Heart left ventricle (tissue), 13 donors: ENCODE measurements around the gene ENOX1.

Source experiments
- POLR2A ChIP-seq, 2 donors: fragments of 450-650 bp; IDR thresholded peaks; one replicate each; pipeline ENCODE4 v1.6.1; 2017; ENCODE audit warnings: antibody characterized with exemption in 2 of 2, mild to moderate bottlenecking in 2 of 2, moderate library complexity in 2 of 2
- TF ChIP-seq, protein P1 (sequence below), 12 donors: fragments of 200-600 bp; sonication (generic) in 4 of 12; IDR thresholded peaks; one replicate each; pipeline versions ENCODE4 v1.5.0 to v1.8.0; 2018 to 2022; ENCODE audit warnings: antibody characterized with exemption in 12 of 12, mild to moderate bottlenecking in 5 of 12
- donor health status: ischemic (EF 13 %, LVEDD 7.1; RV severe dilation, severe dysfunction).
- donor health status: DM: no; HTN: yes; CAD: no.
- donor health status: DM: no; HTN: no; CAD: no.
- donor health status: ischemic (EF 25% LVEDD 6.9; RV normal size, moderate dysfunction).
- donor health status: ischemic (EF 25% LVEDD 5.7; RV mildly dilated, moderate dysfunction).
- donor health status: ischemic (EF 35%, LVEDD 5.7; RV mildly dilated, moderate dysfunction).
- donor health status: nonischemic (EF 11% LVEDD 7.7; RV severe dilation, severe dysfunction).
- donor health status: DM: yes; HTN: yes; CAD: no.
- donor health status: PGD.
- donor health status: ischemic (EF 29% LVEDD 5.4; RV normal size, mild dysfunction).
- donor health status: nonischemic (EF 23%, LVEDD 6.1; RV moderate dilation, normal function).

GRCh38 chr13:43514311-43514710, 272.5 kb downstream of the ENOX1 start:
- TF ChIP-seq, protein P1, sequence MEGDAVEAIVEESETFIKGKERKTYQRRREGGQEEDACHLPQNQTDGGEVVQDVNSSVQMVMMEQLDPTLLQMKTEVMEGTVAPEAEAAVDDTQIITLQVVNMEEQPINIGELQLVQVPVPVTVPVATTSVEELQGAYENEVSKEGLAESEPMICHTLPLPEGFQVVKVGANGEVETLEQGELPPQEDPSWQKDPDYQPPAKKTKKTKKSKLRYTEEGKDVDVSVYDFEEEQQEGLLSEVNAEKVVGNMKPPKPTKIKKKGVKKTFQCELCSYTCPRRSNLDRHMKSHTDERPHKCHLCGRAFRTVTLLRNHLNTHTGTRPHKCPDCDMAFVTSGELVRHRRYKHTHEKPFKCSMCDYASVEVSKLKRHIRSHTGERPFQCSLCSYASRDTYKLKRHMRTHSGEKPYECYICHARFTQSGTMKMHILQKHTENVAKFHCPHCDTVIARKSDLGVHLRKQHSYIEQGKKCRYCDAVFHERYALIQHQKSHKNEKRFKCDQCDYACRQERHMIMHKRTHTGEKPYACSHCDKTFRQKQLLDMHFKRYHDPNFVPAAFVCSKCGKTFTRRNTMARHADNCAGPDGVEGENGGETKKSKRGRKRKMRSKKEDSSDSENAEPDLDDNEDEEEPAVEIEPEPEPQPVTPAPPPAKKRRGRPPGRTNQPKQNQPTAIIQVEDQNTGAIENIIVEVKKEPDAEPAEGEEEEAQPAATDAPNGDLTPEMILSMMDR (IDR thresholded peaks at IDR 0.05) = no peak
- no peak for TF ChIP-seq POLR2A (IDR thresholded peaks at IDR 0.05)
